Superior temporal gyrus (tissue), 1 donor: Measurements from ENCODE around the gene ATF3.

Experiments
- DNase-seq: peaks from one replicate; pipeline ENCODE4 v3.0.0-alpha.2; 2016; ENCODE audit errors: extremely low spot score

Gene ATF3

DNA sequence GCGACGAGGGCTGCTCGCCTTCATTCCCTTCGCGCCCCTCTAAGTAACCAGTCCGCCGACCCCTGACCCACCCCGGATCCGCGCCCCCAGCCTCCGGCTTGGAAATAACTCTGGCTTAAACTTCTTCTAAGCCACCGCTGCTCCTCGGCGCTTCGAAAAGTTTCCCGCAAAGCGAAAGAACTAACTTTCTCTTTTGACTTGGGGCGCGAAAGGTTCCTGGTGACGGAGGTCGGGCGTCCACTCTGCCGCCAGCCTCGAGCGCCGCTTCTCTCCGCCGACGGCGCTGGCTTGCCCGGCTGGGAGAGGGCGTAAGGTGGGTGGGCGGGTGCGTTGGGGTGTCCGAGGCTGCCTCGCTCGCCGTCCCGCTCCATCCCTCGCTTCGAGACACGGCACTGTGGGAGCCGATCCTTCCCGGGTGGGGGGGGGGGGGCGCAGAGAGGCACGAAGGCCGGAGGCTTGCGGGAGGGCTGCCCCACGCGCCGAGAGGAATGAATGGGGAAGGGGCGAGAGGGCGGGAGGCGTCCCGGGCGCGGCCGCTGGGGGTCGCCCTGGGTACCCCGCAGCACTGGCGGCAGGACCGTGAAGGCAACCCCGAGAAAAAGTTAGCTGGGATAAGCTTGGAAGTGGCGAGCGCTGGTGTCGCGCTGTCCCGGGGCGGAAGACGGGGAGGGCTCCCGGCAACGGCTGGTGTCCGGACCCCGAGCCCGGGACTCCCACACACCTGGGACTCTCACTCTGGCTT, 569 bp downstream of the ATF3 start:
- peak; percentile 29 for DNase-seq

DNA sequence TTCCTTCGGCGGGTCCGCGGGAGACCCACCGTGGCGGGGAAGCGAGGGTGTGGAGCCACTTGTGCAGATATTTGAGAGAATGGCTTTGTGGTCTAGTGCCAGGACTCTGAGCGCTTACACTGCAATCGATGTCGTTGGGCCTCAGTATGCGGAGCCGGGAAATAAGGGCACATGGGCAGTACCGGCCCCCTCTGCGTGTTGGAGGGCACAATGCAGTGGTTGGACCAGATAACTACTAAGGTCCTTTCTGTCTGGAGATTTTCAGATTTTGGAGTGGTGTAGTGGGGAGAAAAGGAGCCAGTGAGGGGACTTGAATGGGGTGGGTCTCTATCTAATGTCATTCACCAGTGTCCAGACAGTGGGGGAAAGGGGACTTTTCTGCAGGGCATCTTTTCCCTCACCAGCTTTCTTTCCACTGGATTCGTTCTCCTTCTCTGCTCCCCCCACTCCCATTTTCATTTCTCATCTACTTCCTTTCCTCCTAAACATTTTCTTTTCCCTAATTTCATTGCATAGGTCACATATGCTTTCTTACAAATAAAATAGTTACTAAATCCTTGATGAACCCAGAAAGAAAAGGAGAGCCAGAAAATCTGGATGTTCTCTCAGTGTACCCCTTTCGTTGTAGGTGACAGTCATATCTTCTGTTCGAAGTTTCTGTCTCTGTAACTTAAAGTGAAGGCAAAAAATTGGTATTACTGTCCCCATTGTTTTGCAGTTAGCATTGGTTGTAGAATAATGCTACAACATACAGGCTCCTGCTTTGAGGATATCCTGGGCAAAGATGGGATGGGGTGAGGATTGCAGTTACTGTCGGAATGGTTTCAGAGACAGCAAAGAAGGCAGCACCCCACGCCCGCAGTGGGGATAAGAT, 1.4 kb downstream of the ATF3 start:
- no peak for DNase-seq

DNA sequence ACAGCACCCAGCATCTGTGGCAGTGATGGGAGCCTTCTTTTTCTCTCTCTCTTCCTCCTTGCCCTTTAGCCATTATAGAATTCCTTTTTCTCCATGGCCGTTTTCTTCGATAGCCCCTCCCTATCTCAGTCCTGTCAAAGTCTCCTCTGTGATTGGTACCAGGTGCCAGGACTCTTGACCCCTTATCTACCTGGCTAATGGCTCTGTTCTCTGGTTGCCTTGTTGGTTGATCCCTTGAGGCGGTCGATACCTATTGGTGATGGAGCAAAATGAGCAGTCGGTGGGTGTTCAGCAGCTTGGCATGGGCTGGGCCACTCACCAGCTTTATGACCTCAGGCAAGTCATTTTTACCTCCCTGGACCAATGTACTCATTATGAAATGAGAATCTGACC, 2.0 kb downstream of the ATF3 start:
- DNase-seq, result no peak

DNA sequence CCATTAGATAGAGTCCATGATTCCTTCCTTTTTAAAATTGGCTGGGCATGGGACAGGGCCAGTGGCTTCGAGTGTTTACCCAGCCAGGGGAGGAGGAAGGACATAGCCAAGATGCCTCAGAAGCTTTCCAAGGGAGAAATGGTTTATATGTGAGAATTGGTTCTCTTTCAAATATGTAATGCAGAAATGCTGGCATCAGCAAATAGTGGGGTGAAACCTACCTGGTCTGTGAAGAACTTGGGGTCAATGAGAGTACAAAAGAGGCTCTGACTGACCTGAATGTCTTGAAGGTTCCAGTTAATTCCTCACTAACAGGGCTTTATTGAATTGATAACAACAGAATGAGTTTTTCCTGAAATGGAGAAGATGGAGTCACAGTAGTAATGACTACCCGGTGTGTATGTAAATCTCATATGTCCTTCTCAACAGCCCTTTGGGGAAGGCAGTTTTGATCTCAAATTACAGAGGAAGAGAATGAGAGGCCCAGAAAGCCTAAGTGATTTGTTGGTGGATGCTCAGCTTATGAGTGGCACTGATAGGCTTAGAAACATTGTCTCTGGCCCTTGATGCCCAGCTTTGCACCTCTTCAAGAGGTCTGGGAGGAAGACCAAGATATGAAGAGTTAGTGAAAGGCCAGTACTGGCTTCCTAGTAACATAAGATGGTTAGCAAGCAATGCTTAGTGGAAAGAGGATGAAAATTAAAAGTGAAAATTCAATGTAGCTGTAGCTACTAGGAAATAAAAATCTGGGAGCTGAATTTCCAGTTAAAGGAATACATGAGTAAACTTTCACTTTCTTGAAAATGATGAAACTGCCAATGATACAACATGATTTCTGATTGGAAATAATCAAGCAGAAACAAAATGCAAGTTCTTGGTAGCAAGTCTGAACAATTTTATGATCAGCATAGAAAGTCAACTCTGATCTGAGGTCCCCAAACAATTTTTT, 2.7 kb downstream of the ATF3 start:
- DNase-seq, result no peak

DNA sequence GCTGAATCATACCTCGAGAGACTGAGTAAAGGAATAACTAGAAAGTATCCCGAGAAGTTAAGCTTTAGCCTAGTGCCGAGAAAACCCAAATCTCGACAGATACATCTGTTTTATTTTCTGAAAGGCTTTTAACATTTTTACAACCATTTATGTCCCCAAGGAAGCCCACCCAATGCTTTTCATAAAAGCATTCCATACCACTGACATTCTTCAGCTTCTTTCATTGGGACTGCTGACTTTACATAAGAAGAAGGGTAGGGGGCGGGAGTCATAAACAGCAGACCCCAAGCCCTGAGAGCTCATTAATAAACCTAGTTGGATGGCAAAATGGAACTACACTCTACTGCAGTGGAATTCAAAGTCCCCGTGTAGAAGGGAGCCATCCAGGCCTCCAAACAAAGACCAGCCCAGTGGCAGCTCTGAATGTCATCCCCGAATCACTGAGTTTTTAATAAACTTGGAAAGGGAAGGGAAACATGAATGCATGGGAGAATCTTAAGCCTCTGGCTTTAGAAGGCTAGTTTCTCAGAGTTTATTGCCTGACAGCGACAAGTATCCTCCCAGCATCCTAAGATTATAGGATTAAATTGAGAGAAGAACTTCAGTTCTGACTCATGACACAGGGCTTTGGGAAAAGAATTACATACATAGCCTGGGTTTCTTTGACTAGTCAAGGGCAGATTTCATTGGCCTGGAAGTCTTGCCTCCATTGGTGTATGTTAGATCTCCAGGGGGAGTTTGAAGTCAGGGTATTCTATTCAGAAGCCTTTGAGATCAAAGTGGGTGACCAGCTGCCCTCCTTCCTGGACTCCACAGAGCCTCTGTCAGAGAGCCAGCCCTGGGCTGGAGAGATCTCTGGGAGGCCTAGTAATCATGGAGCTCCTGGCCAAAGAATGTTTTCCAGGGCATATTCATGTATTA, 3.7 kb downstream of the ATF3 start:
- no peak for DNase-seq

DNA sequence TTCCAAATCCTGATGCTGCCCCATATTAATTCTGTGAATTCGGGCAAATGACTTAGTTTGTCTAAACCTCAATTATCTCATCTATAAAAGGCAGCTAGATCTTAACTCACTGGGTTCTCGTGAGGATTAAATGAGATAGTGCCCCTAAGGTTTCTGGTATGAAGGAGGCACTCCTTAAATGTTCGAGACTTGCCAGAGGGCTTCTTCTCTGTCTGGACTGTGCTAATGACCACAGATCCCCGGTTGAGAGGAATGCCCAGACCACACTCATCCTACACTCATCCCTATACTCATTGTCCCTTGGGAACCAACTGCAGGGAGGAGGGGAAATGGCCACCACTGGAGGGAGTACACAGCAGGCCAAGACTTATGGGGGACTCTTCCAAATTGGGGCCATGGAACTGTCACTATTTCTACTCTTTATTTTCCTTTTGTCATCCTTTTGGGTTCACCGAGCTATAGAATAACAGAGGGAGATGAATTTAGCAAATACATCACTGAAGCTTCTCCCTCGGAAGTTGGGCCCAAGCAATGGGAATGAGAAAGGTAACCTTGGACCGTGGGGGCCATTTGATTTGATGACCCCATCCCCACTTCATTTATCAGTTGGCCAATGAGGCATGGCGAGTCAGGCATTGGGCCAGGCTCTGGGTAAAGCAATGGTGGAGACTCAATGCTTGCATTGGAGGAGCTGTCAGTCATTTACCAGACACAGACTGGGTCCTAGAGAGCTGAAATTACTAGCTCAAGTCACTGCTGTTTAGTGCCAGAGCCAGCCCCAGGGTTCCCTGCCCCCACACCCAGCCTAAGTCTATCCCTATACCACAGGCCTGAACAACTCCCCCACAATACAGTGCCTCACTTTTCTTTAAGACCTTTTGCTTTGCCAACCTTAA, 5.1 kb downstream of the ATF3 start:
- no peak for DNase-seq

DNA sequence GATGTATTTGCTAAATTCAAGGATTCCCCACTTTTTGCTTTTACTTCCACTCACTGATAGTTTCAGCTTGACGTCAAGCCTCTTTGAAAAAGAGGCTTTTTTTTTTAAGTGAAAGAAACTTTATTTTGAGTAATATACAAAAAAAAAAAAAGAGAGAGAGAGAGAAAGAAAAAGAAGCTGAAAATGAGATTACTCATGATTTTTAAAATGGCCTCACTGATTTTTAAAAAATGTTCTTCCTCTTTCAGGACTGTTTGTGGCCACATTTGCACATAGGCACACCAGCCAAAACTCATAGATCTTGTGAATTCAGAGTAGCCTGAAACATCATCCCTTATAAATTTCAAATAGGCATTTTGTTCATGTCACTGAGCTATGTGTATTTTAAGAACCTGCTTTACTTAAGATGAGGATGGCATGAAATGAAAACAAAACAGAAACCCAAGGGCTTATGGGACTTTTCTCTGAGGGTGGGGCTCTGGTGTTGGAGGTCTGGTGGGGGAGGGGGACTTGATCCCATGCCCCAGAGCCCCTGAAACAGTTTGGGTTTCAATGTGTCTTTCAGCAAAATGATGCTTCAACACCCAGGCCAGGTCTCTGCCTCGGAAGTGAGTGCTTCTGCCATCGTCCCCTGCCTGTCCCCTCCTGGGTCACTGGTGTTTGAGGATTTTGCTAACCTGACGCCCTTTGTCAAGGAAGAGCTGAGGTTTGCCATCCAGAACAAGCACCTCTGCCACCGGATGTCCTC, 6.1 kb downstream of the ATF3 start:
- no peak for DNase-seq

DNA sequence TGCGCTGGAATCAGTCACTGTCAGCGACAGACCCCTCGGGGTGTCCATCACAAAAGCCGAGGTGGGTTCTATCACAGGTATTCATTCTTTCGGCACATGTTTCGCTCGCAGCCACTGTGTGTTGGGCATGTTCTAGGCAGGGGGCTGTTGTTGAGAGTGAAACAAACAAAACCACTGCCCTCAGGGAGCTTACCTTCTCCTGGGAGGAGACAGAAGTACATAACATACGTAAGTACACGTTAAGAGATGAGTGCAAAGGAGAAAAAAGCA, 6.6 kb downstream of the ATF3 start:
- no peak for DNase-seq

DNA sequence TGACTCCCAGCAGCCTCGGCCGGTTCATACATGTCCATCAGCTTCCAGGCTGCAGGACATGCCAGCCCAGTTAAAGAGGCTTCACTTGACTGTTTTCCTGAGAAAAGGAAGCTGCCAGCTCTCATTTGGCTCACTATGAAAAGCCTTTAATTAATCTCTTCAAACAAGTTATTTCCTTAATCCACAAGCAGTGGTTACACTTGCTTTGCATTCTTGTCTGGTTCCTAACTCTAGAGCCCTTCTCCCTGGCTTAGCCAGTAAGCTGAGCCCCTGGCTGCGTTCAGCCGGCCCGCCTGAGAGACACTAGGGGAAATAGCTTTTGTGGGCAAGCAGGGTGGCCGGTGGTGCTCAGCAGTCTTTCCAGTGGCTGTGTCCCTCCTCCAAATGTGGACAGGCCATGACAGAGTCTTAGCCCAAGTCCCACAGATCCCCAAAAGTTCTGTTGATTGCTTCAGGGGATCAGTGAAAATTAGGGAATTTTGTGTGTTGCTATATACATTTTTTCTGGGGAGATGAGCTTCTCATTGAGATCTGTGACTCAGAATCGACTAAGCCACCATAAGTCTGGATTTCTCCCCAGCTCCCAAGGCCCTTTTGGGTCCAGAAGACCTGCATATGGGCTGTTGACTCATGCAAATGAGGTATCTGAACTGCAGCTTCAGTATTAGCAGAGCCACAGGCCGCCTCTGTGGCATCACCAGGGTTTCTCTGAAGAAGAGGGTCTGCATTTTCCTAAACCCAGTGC, 10.1 kb downstream of the ATF3 start:
- DNase-seq, result no peak

DNA sequence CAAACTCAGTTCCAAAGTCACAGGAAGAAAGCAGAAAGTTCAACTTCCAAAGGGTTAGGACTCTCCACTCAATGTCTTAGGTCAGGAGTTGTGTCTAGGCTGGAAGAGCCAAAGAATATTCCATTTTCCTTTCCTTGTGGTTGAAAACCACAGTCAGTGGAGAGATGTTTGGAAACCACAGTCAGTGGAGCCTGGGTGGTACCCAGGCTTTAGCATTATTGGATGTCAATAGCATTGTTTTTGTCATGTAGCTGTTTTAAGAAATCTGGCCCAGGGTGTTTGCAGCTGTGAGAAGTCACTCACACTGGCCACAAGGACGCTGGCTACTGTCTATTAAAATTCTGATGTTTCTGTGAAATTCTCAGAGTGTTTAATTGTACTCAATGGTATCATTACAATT, 11.7 kb downstream of the ATF3 start:
- no peak for DNase-seq

DNA sequence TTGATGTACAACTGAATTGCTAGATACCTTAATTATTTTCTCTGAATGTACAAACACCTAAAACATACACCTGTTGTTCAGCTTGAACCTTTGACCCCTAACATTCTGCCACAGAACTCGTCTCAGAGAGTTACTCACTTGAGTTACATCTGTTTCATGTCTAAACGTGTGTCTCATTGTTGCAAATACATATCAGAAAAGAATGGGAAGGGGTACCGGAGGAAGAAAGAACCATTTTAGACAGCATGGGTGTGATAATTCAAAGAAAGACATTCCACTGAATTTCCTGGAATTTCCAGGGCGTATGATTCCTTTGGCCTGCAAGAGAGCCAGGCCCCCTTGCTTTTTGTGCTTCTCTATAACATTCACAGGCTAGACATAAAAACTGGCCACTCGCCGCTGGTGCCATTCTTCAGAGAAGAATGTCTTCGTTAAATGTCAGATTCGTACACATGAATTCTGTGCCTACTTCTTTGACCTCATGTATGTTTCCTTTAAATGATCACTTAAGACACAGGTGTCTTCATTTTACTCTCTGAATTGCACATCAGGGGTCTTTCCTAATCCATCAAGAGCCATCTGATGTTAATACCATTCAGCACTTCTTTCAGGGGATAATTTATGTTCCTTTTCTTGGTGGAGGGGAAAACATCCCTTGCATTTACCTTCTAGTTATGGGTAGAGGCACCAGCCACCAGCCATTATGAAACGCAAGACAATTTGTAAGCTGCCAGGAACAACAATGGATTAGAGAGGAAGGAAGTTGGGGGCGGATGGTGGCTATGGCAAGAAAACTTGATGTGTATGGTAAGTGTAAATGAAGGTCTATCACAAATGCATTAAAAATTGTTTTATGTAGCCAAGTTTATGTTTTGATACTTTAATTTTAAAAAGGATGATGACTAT, 12.7 kb downstream of the ATF3 start:
- no peak for DNase-seq

DNA sequence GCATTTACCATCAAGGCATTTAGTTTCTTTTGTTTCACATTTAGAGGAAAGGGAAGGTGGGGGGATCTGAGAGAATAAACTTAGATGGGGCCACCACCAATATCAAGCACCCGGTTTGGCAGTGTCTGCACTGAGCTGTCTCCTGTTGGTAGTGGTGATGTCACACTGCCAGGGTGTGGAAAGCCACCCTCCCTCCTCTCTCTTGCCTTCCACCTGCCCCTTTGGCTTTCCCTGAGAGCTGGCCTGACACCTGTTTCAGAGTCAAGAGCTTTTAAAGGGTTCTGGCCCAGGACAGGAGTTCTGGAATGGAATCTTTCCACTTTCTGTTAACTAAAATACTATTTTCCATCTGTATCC, 13.4 kb downstream of the ATF3 start:
- DNase-seq, result no peak

DNA sequence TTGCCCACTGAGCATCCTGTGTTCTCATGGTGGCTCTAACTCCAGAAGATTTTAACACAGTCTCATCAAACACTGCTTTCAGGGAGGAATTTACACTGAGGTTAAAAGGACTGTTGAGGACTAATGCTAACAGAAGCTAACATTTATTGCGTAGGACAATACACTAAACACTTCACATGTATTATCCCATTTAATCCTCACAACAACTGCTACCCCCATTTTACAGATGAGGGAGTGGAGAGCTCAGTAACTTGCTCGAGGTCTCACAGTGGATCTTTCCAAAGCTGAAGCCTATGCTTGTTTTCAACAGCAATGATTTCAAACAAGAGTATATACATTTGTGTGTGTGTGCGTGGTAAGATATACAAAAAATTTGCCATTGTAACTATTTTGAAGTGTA, 13.9 kb downstream of the ATF3 start:
- DNase-seq, result no peak

DNA sequence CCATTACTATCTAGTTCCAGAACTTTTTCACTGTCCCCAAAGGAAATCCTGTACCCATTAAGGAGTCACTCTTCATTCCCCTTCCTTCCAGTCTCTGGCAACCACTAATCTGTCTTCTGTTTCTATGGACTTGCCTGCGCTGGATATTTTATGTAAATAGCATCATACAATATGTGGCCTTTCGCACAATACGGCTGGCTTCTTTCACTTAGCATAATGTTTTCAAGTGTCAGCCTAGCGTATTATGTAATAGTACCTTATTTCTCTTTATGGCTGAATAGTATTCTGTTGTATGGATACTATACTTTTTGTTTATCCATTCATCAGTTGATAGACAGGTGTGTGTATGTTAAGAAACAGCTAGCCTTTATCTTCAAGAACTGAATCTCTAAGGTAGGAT, 14.3 kb downstream of the ATF3 start:
- DNase-seq, result no peak

DNA sequence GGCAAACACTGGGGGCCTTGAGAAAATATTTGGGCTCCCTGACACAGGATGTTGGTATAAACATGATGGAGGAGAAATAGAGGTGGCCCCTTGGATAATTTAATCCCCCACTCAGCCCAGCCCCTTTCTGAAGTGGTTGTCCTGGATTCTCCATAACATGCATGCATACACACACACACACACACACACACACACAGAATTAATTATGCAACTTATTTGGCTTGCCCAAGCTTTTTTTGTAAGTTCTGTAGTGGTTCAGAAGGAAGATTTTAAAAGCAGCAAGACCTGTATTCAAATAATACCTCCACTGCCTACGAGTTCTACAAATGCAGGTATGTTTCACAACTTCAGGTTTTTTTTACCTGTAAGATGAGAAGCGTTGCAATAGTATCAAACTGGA, 15.0 kb downstream of the ATF3 start:
- DNase-seq, result no peak

DNA sequence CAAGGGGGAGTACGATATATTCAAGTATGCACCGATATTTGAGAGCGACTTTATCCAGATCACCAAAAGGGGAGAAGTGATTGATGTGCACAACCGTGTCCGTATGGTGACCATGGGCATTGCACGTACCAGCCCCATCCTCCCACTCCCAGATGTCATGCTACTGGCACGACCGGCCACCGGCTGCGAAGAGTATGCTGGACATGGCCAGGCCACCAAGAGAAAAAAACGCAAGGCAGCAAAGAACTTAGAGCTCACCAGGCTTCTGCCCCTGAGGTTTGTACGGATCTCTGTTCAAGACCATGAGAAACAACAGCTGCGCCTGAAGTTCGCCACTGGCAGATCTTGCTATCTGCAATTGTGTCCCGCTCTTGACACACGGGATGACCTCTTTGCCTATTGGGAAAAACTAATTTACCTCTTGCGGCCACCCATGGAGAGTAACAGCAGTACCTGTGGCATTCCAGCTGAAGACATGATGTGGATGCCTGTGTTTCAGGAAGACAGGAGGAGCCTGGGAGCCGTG, 16.5 kb downstream of the ATF3 start:
- DNase-seq, result no peak

DNA sequence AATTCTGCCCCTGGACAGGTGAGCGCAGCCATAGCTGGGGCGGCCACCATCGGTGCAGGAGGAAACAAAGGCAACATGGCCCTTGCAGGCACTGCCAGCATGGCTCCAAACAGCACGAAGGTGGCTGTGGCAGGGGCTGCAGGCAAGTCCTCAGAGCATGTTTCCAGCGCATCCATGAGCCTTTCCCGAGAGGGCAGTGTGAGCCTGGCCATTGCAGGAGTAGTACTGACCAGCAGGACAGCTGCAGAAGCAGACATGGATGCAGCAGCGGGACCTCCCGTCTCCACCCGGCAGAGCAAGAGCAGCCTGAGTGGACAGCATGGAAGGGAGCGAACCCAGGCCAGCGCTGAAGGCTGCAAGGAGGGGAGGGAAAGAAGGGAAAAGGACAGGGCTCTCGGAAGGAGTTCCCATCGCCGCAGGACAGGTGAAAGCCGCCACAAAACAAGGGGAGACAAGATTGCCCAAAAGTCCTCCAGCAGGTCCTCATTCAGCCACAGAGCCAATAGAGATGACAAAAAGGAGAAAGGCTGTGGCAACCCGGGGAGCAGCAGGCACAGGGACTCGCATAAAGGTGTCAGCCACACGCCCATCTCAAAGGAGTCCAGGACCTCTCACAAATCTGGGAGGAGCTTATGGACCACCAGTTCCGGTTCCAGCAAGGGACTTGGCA, 17.4 kb downstream of the ATF3 start:
- DNase-seq, result no peak
